Measurements from ENCODE around the gene ERCC2.

The ERCC2 gene

GRCh38 chr19:45400192-45400591 lies 29.8 kb upstream of the ERCC2 start:
- no peak for DNase-seq

- DNase-seq, result no peak
These were observed 25.6 kb upstream of the ERCC2 start for GRCh38 chr19:45395821-45396617.

GRCh38 chr19:45391871-45392665 lies 21.7 kb upstream of the ERCC2 start:
- no peak for DNase-seq

GRCh38 chr19:45391346-45391745 lies 21.0 kb upstream of the ERCC2 start:
- no peak for DNase-seq

- no peak for DNase-seq
These were observed 15.2 kb upstream of the ERCC2 start for GRCh38 chr19:45385392-45386221.

GRCh38 chr19:45382426-45382825 lies 12.1 kb upstream of the ERCC2 start:
- DNase-seq, result no peak

GRCh38 chr19:45380107-45380506 lies 9.7 kb upstream of the ERCC2 start:
- DNase-seq, result no peak

- peak; percentile 100 for DNase-seq
These were observed 5.8 kb upstream of the ERCC2 start for GRCh38 chr19:45376045-45376724.

GRCh38 chr19:45368737-45369340 lies 1.5 kb downstream of the ERCC2 start:
- no peak for DNase-seq

GRCh38 chr19:45368127-45368526 lies 2.2 kb downstream of the ERCC2 start:
- DNase-seq, result no peak

- no peak for DNase-seq
These were observed 5.7 kb downstream of the ERCC2 start for GRCh38 chr19:45364696-45365095.

- DNase-seq, result no peak
These were observed 6.4 kb downstream of the ERCC2 start for GRCh38 chr19:45363861-45364459.

GRCh38 chr19:45362291-45362690 lies 8.1 kb downstream of the ERCC2 start:
- DNase-seq, result no peak

- no peak for DNase-seq
These were observed 8.8 kb downstream of the ERCC2 start for GRCh38 chr19:45361608-45362007.

- DNase-seq, result no peak
These were observed 12.1 kb downstream of the ERCC2 start for GRCh38 chr19:45358213-45358792.

GRCh38 chr19:45357445-45357783 lies 13.0 kb downstream of the ERCC2 start:
- DNase-seq, result no peak

GRCh38 chr19:45356760-45357444 lies 13.5 kb downstream of the ERCC2 start:
- DNase-seq, result no peak

- no peak for DNase-seq
These were observed 14.5 kb downstream of the ERCC2 start for GRCh38 chr19:45355910-45356309.

GRCh38 chr19:45355402-45355801 lies 15.0 kb downstream of the ERCC2 start:
- DNase-seq, result no peak

GRCh38 chr19:45354241-45354842 lies 16.0 kb downstream of the ERCC2 start:
- no peak for DNase-seq

Measured in fibroblast of upper back skin (primary cell).